IMR-90 (cell line): Measurements from ENCODE around the gene NUFIP2. TPM values are rescaled to one million over a fixed set of nuclear protein-coding genes. Genes with fewer than 3 reads are reported as not detected.

Experiments
- ATAC-seq: fragments of 200-7000 bp; cut with Tn5 transposase; 2 replicates; pipeline ENCODE4 v1.9.1; 2020; ENCODE audit warnings: low read depth, mild to moderate bottlenecking, moderate library complexity
- BruUV-seq: library from RNA; stranded (reverse); fragments of 400-500 nt; replicated peaks from 2 replicates; lab custom pipeline; 2021; lab: Mats Ljungman, UMichigan
- CTCF ChIA-PET: fragments of 300-600 bp; formaldehyde crosslinking; extraction: SDS; loops from one replicate; lab custom pipeline; 2021; ENCODE audit warnings: antibody characterized with exemption; lab: Yijun Ruan, JAX
- POLR2A ChIA-PET: fragments of 300-600 bp; sonication (Branson Sonifier 250); formaldehyde crosslinking; loops from one replicate; lab custom pipeline; 2022; ENCODE audit warnings: antibody characterized with exemption; ENCODE audit not compliant: unreplicated experiment; lab: Charles Lee
- DNase-seq: peaks from one replicate; pipeline ENCODE4 v3.0.0; 2013
- H2AFZ ChIP-seq: replicated peaks from 2 replicates; pipeline ENCODE3; 2013; ENCODE audit warnings: low read length, mild to moderate bottlenecking; ENCODE audit not compliant: poor library complexity
- H2AK5ac ChIP-seq: 2 replicates; pipeline ENCODE4 v1.6.1; 2013; ENCODE audit warnings: low read depth, low read length, inconsistent platforms
- H2AK9ac ChIP-seq: replicated peaks from 2 replicates; pipeline ENCODE3; 2013; ENCODE audit warnings: mild to moderate bottlenecking, low read depth, low read length, moderate library complexity; ENCODE audit not compliant: poor library complexity
- H2BK120ac ChIP-seq: 2 replicates; pipeline ENCODE4 v1.6.1; 2013; ENCODE audit warnings: low read depth, low read length, inconsistent platforms
- H2BK15ac ChIP-seq: 3 replicates; pipeline ENCODE4 v1.6.1; 2013; ENCODE audit warnings: low read depth, low read length, inconsistent platforms
- H2BK20ac ChIP-seq: 2 replicates; pipeline ENCODE4 v1.6.1; 2013; ENCODE audit warnings: low read depth, mild to moderate bottlenecking, inconsistent platforms, low read length, moderate library complexity
- H2BK5ac ChIP-seq: 2 replicates; pipeline ENCODE4 v1.6.1; 2013; ENCODE audit warnings: mild to moderate bottlenecking, low read depth, low read length, inconsistent platforms; ENCODE audit not compliant: poor library complexity, severe bottlenecking
- H3K14ac ChIP-seq: replicated peaks from 2 replicates; pipeline ENCODE4 v1.6.1; 2013; ENCODE audit warnings: low read depth, low read length, inconsistent platforms
- H3K18ac ChIP-seq: 2 replicates; pipeline ENCODE4 v1.6.1; 2013; ENCODE audit warnings: low read depth, low read length, control low read depth
- H3K23ac ChIP-seq: 2 replicates; pipeline ENCODE4 v1.6.1; 2013; ENCODE audit warnings: low read depth, low read length, inconsistent platforms
- H3K27ac ChIP-seq: 2 replicates; pipeline ENCODE4 v1.5.1; 2013; ENCODE audit warnings: mild to moderate bottlenecking, control low read depth, low read length; ENCODE audit not compliant: insufficient read depth
- H3K27me3 ChIP-seq: 2 replicates; pipeline ENCODE4 v1.6.1; 2013; ENCODE audit warnings: low read length; ENCODE audit not compliant: control insufficient read depth, insufficient read depth
- H3K36me3 ChIP-seq: 2 replicates; pipeline ENCODE4 v1.6.1; 2013; ENCODE audit warnings: low read length, mixed read lengths; ENCODE audit not compliant: control insufficient read depth, insufficient read depth
- H3K4ac ChIP-seq: 2 replicates; pipeline ENCODE4 v1.6.1; 2013; ENCODE audit warnings: low read depth, low read length, inconsistent platforms
- H3K4me1 ChIP-seq: 2 replicates; pipeline ENCODE4 v1.6.1; 2013; ENCODE audit warnings: low read length, mixed read lengths; ENCODE audit not compliant: control insufficient read depth, insufficient read depth
- H3K4me2 ChIP-seq: 2 replicates; pipeline ENCODE4 v1.6.1; 2013; ENCODE audit warnings: low read depth, mild to moderate bottlenecking, control low read depth, low read length, moderate library complexity
- H3K4me3 ChIP-seq: 2 replicates; pipeline ENCODE4 v1.5.1; 2013; ENCODE audit warnings: low read depth, mild to moderate bottlenecking, control low read depth, low read length, moderate library complexity; ENCODE audit not compliant: insufficient read depth
- H3K56ac ChIP-seq: 2 replicates; pipeline ENCODE4 v1.6.1; 2013; ENCODE audit warnings: low read length, inconsistent platforms; ENCODE audit not compliant: insufficient read depth; ENCODE audit errors: extremely low read depth
- H3K79me1 ChIP-seq, 2 experiments: 2 replicates each; pipeline ENCODE4 v1.6.1; 2013; ENCODE audit warnings: low read length in 2 of 2, inconsistent platforms in 1 of 2, low read depth in 1 of 2
- H3K9ac ChIP-seq: 2 replicates; pipeline ENCODE4 v1.6.1; 2013; ENCODE audit warnings: low read depth, low read length, control low read depth
- H3K9me1 ChIP-seq: 2 replicates; pipeline ENCODE4 v1.6.1; 2013; ENCODE audit warnings: low read length, inconsistent platforms; ENCODE audit not compliant: insufficient read depth
- H3K9me3 ChIP-seq: 2 replicates; pipeline ENCODE4 v1.6.1; 2013; ENCODE audit warnings: low read length; ENCODE audit not compliant: control insufficient read depth, insufficient read depth
- H4K20me1 ChIP-seq: 2 replicates; pipeline ENCODE4 v1.6.1; 2013; ENCODE audit warnings: low read length, inconsistent platforms; ENCODE audit not compliant: insufficient read depth
- H4K5ac ChIP-seq: 2 replicates; pipeline ENCODE4 v1.6.1; 2013; ENCODE audit warnings: mild to moderate bottlenecking, low read depth, low read length, control low read depth
- H4K8ac ChIP-seq, 2 experiments: 2 replicates each; pipeline ENCODE4 v1.6.1; 2013; ENCODE audit warnings: low read depth in 2 of 2, low read length in 2 of 2, control low read depth in 1 of 2, inconsistent platforms in 1 of 2
- H4K91ac ChIP-seq: 2 replicates; pipeline ENCODE4 v1.6.1; 2013; ENCODE audit warnings: low read depth, low read length, inconsistent platforms; ENCODE audit not compliant: insufficient read depth
- CEBPB ChIP-seq: IDR thresholded peaks from 2 replicates; pipeline ENCODE4 v1.6.1; 2012; ENCODE audit warnings: low read depth, low read length, improper control_type of control experiment
- MXI1 ChIP-seq: IDR thresholded peaks from 2 replicates; pipeline ENCODE4 v1.6.1; 2012; ENCODE audit warnings: low read depth, mild to moderate bottlenecking, low read length, moderate library complexity, borderline replicate concordance
- POLR2A ChIP-seq: IDR thresholded peaks from 2 replicates; pipeline ENCODE4 v1.6.1; 2012; ENCODE audit warnings: mild to moderate bottlenecking, low read depth, low read length
- RAD21 ChIP-seq: IDR thresholded peaks from 2 replicates; pipeline ENCODE4 v1.6.1; 2012; ENCODE audit warnings: low read length, improper control_type of control experiment
- dilution Hi-C: fragments of 300-500 bp; cut with HindIII; formaldehyde crosslinking; loops from one replicate; pipeline ENCODE4 v1.14.3; 2018; ENCODE audit warnings: low sequenced_read_pairs; ENCODE audit not compliant: unreplicated experiment
- in situ Hi-C: fragments of 300-500 bp; cut with MboI; formaldehyde crosslinking; loops from 3 replicates; pipeline ENCODE4 v1.14.3; 2019; ENCODE audit warnings: low sequenced_read_pairs, inconsistent platforms, mixed read lengths
- intact Hi-C: fragments of 100-400 bp; cut with micrococcal nuclease; formaldehyde crosslinking; loops from 2 replicates; pipeline ENCODE4 v1.10.0; 2022
- polyA plus RNA-seq, 3 experiments: library from polyadenylated mRNA; depleted of rRNA; stranded (reverse); fragments of >200 nt; gene quantifications; 2 replicates each; pipeline ENCODE4 v1.2.3, GENCODE V29; 2012; ENCODE audit warnings: low replicate concordance in 1 of 3
- total RNA-seq: library from RNA; depleted of rRNA; stranded (reverse); fragments of >200 nt; gene quantifications from 2 replicates; pipeline ENCODE4 v1.2.3, GENCODE V29; 2012
- TF ChIP-seq, protein P1 (sequence below): fragments of 150-350 bp; IDR thresholded peaks from 2 replicates; pipeline ENCODE4 v1.6.1; 2016; ENCODE audit warnings: low read depth, mild to moderate bottlenecking, low read length, moderate library complexity, borderline replicate concordance

The NUFIP2 gene
- total and polyA plus RNA-seq, 2 of the 4 experiments (the other 2 are of a cell fraction), result 8.9 to 25.6 TPM

- Histone ChIP-seq H3K27ac (no peak overlapping the region), H2BK15ac (no peak overlapping the region), H3K4me2 (no peak overlapping the region), H3K4me1 (peaks cover 6% of the 10 kb centered on the region), H3K4ac (no peak overlapping the region), H2BK20ac (no peak overlapping the region), H4K8ac (no peak overlapping the region), H2BK120ac (no peak overlapping the region), H3K9me1 (peaks cover 19% of the 10 kb centered on the region), H3K9me3 (no peaks in the 10 kb centered on the region), H3K9ac (no peak overlapping the region), H4K20me1 (peaks cover 99% of the 10 kb centered on the region), H3K23ac (no peak overlapping the region), H2AFZ (no peak overlapping the region), H2AK9ac (no peak overlapping the region), H3K36me3 (peaks cover 45% of the 10 kb centered on the region), H2BK5ac (no peak overlapping the region), H3K18ac (no peak overlapping the region), H4K91ac (no peak overlapping the region), H3K79me1 (peaks cover 0 to 49% of the 10 kb centered on the region in 2 experiments; a peak in 3 of 4 replicates), H2AK5ac (no peak overlapping the region), H3K56ac (no peak overlapping the region), H3K27me3 (no peaks in the 10 kb centered on the region), H3K4me3 (no peak overlapping the region), H4K5ac (no peak overlapping the region), H3K14ac (no peak overlapping the region)
- BruUV-seq, result no TSS peak
- in situ Hi-C loops (no loop called here), intact Hi-C loops (no loop called here), dilution Hi-C loops (no loop called here)
- CTCF ChIA-PET, result no interaction called here
- TF ChIP-seq MXI1 (no peak), CEBPB (no peak), RAD21 (no peak), POLR2A (no peak)
- TF ChIP-seq, protein P1, sequence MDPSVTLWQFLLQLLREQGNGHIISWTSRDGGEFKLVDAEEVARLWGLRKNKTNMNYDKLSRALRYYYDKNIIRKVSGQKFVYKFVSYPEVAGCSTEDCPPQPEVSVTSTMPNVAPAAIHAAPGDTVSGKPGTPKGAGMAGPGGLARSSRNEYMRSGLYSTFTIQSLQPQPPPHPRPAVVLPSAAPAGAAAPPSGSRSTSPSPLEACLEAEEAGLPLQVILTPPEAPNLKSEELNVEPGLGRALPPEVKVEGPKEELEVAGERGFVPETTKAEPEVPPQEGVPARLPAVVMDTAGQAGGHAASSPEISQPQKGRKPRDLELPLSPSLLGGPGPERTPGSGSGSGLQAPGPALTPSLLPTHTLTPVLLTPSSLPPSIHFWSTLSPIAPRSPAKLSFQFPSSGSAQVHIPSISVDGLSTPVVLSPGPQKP, result no peak
- POLR2A ChIA-PET, result no interaction called here
- DNase-seq (no peak), ATAC-seq (no peak)
Observed at GRCh38 chr17:29278692-29279091, 15.3 kb downstream of the NUFIP2 start.
